Heart left ventricle (tissue), 13 donors: Measurements from ENCODE around the gene ADAMTS1.

Experiments
- POLR2A ChIP-seq, 2 donors: fragments of 450-650 bp; IDR thresholded peaks; one replicate each; pipeline ENCODE4 v1.6.1; 2017; ENCODE audit warnings: antibody characterized with exemption in 2 of 2, mild to moderate bottlenecking in 2 of 2, moderate library complexity in 2 of 2
- TF ChIP-seq, protein P1 (sequence below), 12 donors: fragments of 200-600 bp; sonication (generic) in 4 of 12; IDR thresholded peaks; one replicate each; pipeline versions ENCODE4 v1.5.0 to v1.8.0; 2018 to 2022; ENCODE audit warnings: antibody characterized with exemption in 12 of 12, mild to moderate bottlenecking in 5 of 12
- donor health status: ischemic (EF 13 %, LVEDD 7.1; RV severe dilation, severe dysfunction).
- donor health status: DM: no; HTN: yes; CAD: no.
- donor health status: DM: no; HTN: no; CAD: no.
- donor health status: ischemic (EF 25% LVEDD 6.9; RV normal size, moderate dysfunction).
- donor health status: ischemic (EF 25% LVEDD 5.7; RV mildly dilated, moderate dysfunction).
- donor health status: ischemic (EF 35%, LVEDD 5.7; RV mildly dilated, moderate dysfunction).
- donor health status: nonischemic (EF 11% LVEDD 7.7; RV severe dilation, severe dysfunction).
- donor health status: DM: yes; HTN: yes; CAD: no.
- donor health status: PGD.
- donor health status: ischemic (EF 29% LVEDD 5.4; RV normal size, mild dysfunction).
- donor health status: nonischemic (EF 23%, LVEDD 6.1; RV moderate dilation, normal function).

DNA sequence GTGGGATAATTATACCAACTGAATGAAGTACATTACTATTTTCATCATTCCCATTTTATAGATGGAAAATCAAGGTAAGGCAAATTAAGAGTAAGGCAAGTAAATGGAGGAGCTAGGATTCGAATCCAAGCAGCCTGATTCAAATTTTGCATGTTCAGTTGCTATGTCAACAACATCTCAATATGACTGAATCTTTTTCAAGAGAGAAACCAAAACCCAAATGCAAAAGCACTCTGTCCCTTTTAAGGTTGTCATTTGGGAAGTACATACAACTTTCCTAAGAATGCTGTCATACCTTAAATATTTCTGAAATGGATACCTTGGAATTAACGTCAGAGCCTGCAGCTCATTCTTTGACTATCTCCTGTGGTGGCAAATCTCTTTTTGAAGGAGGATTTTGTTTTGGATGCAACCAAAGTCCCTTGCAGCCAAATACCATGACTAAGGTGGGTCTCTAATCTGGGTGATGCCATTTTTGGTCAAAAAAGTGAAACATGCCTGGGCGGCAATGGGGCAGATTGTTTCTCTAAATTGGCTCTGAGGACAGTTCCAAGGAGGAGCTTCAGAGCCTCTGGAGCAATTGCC lies 25.4 kb downstream of the ADAMTS1 start:
- TF ChIP-seq, protein P1, sequence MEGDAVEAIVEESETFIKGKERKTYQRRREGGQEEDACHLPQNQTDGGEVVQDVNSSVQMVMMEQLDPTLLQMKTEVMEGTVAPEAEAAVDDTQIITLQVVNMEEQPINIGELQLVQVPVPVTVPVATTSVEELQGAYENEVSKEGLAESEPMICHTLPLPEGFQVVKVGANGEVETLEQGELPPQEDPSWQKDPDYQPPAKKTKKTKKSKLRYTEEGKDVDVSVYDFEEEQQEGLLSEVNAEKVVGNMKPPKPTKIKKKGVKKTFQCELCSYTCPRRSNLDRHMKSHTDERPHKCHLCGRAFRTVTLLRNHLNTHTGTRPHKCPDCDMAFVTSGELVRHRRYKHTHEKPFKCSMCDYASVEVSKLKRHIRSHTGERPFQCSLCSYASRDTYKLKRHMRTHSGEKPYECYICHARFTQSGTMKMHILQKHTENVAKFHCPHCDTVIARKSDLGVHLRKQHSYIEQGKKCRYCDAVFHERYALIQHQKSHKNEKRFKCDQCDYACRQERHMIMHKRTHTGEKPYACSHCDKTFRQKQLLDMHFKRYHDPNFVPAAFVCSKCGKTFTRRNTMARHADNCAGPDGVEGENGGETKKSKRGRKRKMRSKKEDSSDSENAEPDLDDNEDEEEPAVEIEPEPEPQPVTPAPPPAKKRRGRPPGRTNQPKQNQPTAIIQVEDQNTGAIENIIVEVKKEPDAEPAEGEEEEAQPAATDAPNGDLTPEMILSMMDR (IDR thresholded peaks at IDR 0.05), result no peak
- TF ChIP-seq POLR2A (IDR thresholded peaks at IDR 0.05), result no peak
